Thyroid gland (tissue), 4 donors: ENCODE measurements around the gene NEURL1.

Source experiments
- POLR2A ChIP-seq, 2 donors: fragments of 450-650 bp; IDR thresholded peaks; one replicate each; pipeline ENCODE4 v1.6.1; 2017; ENCODE audit warnings: antibody characterized with exemption in 2 of 2, mild to moderate bottlenecking in 2 of 2, moderate library complexity in 1 of 2
- TF ChIP-seq, protein P1 (sequence below), 6 experiments: fragments of 200-600 bp in 3 of 6; fragments of 450-650 bp in 3 of 6; sonication (generic) in 3 of 6; IDR thresholded peaks; one replicate each; pipeline ENCODE4 v1.5.1; 2016 to 2019; ENCODE audit warnings: antibody characterized with exemption in 6 of 6, mild to moderate bottlenecking in 2 of 6, inconsistent platforms in 1 of 6, moderate library complexity in 1 of 6

DNA sequence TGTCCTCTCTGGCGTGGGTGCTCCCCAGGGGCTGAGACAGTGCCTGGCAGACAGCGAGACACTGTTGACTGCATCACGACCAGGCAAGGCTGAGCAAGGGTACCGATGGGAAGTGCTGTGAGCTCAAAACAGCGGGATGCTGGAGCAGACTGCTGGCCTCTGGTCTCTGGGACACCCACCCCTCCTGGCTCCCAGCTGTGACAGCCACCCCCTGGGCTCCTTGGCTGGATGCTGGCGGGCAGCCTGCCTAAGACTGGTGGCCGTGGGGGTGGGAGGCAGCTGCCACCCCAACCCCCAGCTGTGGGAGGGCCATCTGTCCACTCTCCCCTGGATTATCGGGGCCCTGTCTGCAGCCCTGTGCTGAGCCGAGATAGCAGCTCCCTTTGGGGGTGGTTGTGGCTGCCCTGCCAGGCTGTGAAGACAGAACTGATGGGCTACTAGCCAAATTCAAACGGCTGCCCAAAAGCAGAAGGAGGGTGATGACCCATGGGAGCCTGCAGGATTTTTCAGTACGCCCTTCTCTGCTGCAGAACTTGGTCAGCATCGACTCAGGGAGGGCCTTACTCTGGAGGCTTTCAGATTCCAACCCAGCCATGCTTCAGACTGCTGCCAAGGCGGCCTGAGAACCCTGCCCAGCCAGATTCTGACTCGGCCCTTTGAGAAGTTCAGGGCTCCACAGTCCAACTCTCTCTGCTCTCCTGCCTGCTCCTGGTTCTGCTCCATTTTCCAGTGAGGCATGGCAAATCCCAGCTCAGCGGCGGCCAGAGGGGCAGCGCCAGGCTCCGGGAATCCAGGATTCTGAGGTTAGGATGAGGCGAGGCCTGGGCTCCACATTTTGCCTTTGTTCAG is 125.3 kb downstream of the NEURL1 start:
- TF ChIP-seq, protein P1, sequence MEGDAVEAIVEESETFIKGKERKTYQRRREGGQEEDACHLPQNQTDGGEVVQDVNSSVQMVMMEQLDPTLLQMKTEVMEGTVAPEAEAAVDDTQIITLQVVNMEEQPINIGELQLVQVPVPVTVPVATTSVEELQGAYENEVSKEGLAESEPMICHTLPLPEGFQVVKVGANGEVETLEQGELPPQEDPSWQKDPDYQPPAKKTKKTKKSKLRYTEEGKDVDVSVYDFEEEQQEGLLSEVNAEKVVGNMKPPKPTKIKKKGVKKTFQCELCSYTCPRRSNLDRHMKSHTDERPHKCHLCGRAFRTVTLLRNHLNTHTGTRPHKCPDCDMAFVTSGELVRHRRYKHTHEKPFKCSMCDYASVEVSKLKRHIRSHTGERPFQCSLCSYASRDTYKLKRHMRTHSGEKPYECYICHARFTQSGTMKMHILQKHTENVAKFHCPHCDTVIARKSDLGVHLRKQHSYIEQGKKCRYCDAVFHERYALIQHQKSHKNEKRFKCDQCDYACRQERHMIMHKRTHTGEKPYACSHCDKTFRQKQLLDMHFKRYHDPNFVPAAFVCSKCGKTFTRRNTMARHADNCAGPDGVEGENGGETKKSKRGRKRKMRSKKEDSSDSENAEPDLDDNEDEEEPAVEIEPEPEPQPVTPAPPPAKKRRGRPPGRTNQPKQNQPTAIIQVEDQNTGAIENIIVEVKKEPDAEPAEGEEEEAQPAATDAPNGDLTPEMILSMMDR (IDR thresholded peaks at IDR 0.05) = no peak
- no peak for TF ChIP-seq POLR2A (IDR thresholded peaks at IDR 0.05)
